ENCODE data around the gene FSTL5.

Gene FSTL5

DNA sequence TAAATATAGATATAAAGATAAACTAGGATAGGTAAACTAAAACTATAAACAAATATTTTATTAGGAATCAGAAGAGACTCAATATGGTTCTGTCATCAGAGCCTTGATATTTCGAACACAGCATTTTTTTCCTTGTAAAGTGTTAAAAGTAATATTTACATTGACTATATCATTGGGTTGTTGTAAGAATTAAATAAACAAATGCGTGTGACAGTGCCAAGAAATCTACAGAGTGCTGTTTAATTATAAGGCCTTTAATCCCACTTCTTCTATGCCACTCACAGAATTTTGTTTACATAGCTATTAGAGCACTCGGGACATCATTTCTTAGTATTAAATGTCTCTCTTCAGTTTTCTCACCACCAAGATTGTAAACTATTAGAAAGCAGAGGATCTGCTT lies 807.4 kb downstream of the FSTL5 start:
- TF ChIP-seq CEBPB (IDR thresholded peaks at IDR 0.05) (no peak), YY1 (IDR thresholded peaks at IDR 0.05; ENCODE audit: low read depth) (no peak), NFIC (IDR thresholded peaks at IDR 0.05) (no peak), TCF12 (IDR thresholded peaks at IDR 0.05; ENCODE audit: low read depth) (no peak), TEAD4 (IDR thresholded peaks at IDR 0.05) (no peak), FOXM1 (IDR thresholded peaks at IDR 0.05; ENCODE audit: borderline replicate concordance, low read depth) (no peak), TAF1 (IDR thresholded peaks at IDR 0.05; ENCODE audit: low read depth) (no peak), RAD21 (IDR thresholded peaks at IDR 0.05; ENCODE audit: low read depth) (no peak)
- TF ChIP-seq, protein P1, sequence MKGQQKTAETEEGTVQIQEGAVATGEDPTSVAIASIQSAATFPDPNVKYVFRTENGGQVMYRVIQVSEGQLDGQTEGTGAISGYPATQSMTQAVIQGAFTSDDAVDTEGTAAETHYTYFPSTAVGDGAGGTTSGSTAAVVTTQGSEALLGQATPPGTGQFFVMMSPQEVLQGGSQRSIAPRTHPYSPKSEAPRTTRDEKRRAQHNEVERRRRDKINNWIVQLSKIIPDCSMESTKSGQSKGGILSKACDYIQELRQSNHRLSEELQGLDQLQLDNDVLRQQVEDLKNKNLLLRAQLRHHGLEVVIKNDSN (IDR thresholded peaks at IDR 0.05) = no peak
- TF ChIP-seq, protein P2, sequence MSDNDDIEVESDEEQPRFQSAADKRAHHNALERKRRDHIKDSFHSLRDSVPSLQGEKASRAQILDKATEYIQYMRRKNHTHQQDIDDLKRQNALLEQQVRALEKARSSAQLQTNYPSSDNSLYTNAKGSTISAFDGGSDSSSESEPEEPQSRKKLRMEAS (IDR thresholded peaks at IDR 0.05) = no peak
- TF ChIP-seq, protein P3, sequence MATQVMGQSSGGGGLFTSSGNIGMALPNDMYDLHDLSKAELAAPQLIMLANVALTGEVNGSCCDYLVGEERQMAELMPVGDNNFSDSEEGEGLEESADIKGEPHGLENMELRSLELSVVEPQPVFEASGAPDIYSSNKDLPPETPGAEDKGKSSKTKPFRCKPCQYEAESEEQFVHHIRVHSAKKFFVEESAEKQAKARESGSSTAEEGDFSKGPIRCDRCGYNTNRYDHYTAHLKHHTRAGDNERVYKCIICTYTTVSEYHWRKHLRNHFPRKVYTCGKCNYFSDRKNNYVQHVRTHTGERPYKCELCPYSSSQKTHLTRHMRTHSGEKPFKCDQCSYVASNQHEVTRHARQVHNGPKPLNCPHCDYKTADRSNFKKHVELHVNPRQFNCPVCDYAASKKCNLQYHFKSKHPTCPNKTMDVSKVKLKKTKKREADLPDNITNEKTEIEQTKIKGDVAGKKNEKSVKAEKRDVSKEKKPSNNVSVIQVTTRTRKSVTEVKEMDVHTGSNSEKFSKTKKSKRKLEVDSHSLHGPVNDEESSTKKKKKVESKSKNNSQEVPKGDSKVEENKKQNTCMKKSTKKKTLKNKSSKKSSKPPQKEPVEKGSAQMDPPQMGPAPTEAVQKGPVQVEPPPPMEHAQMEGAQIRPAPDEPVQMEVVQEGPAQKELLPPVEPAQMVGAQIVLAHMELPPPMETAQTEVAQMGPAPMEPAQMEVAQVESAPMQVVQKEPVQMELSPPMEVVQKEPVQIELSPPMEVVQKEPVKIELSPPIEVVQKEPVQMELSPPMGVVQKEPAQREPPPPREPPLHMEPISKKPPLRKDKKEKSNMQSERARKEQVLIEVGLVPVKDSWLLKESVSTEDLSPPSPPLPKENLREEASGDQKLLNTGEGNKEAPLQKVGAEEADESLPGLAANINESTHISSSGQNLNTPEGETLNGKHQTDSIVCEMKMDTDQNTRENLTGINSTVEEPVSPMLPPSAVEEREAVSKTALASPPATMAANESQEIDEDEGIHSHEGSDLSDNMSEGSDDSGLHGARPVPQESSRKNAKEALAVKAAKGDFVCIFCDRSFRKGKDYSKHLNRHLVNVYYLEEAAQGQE (IDR thresholded peaks at IDR 0.05; ENCODE audit: low read depth) = no peak

DNA sequence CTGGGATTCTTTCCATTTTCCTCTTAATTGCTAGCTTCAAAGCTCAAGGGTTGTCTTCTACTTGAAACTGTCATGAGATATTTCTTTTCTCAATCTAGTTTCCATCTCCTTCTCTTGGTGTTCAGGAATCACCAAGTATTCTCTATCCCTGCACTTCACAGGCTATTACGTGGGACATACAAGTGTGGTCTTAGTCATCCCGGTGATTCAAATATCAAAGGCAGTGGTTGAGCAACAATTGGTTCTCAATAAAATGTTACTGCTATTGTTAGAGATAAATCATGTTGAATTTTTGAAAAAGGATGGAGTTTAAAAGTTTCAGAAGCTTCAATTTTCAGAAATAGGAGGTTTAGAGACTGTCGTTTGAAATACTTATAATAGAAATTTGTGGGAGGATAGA lies 812.9 kb downstream of the FSTL5 start:
- TF ChIP-seq CREB1 (IDR thresholded peaks at IDR 0.05; ENCODE audit: low read depth) = no peak
- TF ChIP-seq, protein P2 (IDR thresholded peaks at IDR 0.05) = no peak
- TF ChIP-seq CEBPB (IDR thresholded peaks at IDR 0.05) = no peak
- TF ChIP-seq FOXM1 (IDR thresholded peaks at IDR 0.05; ENCODE audit: borderline replicate concordance, low read depth) = no peak
- TF ChIP-seq TEAD4 (IDR thresholded peaks at IDR 0.05) = no peak
- no peak for TF ChIP-seq YY1 (IDR thresholded peaks at IDR 0.05; ENCODE audit: low read depth)

DNA sequence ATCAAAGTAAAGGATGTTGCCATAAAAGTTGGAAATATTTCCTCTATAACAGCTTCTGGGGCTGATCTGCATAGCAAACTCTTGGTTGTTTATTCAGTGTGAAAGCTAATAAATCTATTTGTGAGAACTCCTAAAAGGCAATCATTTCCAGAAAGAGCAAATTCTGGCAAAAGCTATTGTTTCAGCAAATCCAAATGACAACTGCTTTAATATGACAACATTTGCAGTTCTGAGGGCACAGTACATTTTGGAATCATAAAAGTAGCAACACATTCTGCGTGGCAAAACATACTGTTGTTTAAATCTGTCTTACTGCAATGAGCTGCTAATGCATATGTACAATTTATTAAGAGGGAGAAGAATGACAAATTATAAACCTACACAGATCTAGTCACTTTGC lies 818.1 kb downstream of the FSTL5 start:
- TF ChIP-seq TEAD4 (IDR thresholded peaks at IDR 0.05) = no peak
- no peak for TF ChIP-seq FOXM1 (IDR thresholded peaks at IDR 0.05; ENCODE audit: borderline replicate concordance, low read depth)
- TF ChIP-seq, protein P1 (IDR thresholded peaks at IDR 0.05) = no peak
- no peak for TF ChIP-seq EP300 (IDR thresholded peaks at IDR 0.05; ENCODE audit: borderline replicate concordance)
- no peak for TF ChIP-seq CEBPB (IDR thresholded peaks at IDR 0.05)
- TF ChIP-seq, protein P2 (IDR thresholded peaks at IDR 0.05) = no peak
- TF ChIP-seq RAD21 (IDR thresholded peaks at IDR 0.05; ENCODE audit: low read depth) = no peak
- no peak for TF ChIP-seq YY1 (IDR thresholded peaks at IDR 0.05; ENCODE audit: low read depth)
- TF ChIP-seq EGR1 (IDR thresholded peaks at IDR 0.05) = no peak
- TF ChIP-seq ZBTB7A (IDR thresholded peaks at IDR 0.05; ENCODE audit: low read depth) = no peak
- no peak for TF ChIP-seq CREB1 (IDR thresholded peaks at IDR 0.05; ENCODE audit: low read depth)
- TF ChIP-seq, protein P3 (IDR thresholded peaks at IDR 0.05; ENCODE audit: low read depth) = no peak
- no peak for TF ChIP-seq TCF12 (IDR thresholded peaks at IDR 0.05; ENCODE audit: low read depth)
- no peak for TF ChIP-seq NFIC (IDR thresholded peaks at IDR 0.05)
- no peak for TF ChIP-seq TAF1 (IDR thresholded peaks at IDR 0.05; ENCODE audit: low read depth)

DNA sequence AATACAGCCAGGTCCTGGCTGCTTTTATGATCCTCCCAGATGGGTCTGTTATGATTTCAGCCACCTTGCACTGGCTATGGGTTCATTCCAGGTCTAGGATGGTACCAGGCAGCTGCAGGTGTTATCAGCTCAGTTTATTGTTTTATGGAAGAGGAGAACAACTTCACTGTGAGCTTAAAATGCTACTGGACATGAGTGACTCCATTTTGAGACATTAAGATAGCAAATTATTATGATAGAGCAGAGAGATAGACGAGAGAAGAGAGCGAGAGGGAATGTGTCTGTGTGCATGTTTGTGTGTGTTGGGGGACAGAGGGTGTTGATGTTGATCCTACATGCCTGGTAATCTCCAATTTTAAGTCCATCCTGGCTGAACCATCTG lies 820.2 kb downstream of the FSTL5 start:
- no peak for TF ChIP-seq TAF1 (IDR thresholded peaks at IDR 0.05; ENCODE audit: low read depth)
- TF ChIP-seq, protein P1 (IDR thresholded peaks at IDR 0.05) = no peak
- TF ChIP-seq YY1 (IDR thresholded peaks at IDR 0.05; ENCODE audit: low read depth) = no peak

DNA sequence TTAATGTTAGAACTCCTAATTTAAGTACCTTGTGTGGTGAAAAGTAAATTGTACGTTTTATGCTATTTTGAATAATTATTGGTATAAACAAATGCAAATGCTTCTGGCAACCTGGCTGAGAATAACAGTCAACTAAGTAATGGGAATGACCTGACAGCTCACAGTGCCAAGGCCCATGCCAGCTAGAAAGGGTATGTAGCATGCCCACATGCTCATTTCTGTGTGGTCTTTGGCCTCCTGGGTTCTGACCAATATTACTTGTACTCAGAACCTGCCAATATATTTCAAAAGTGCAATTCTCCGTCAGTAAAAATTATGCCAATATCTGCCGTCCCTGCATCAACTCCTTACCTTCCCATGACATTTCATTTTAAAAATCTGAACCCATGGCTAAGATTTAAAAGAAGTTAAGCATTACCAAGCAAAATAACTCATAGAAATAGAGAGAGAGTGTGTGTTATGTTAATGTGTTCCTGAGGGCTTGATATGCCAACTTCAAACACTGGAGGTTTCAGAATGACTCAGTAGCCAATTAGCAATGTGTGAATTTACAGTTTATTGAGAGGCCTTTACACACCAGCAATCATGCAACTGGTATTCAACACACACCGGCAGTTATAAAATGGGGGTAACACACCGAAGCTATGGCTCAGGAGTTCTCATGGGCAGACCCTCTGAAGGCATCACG lies 820.8 kb downstream of the FSTL5 start:
- no peak for TF ChIP-seq TEAD4 (IDR thresholded peaks at IDR 0.05)
- TF ChIP-seq TCF12 (IDR thresholded peaks at IDR 0.05; ENCODE audit: low read depth) = no peak
- TF ChIP-seq RAD21 (IDR thresholded peaks at IDR 0.05; ENCODE audit: low read depth) = no peak
- TF ChIP-seq CREB1 (IDR thresholded peaks at IDR 0.05; ENCODE audit: low read depth) = no peak
- TF ChIP-seq CEBPB (IDR thresholded peaks at IDR 0.05) = no peak
- TF ChIP-seq FOXM1 (IDR thresholded peaks at IDR 0.05; ENCODE audit: borderline replicate concordance, low read depth) = no peak

DNA sequence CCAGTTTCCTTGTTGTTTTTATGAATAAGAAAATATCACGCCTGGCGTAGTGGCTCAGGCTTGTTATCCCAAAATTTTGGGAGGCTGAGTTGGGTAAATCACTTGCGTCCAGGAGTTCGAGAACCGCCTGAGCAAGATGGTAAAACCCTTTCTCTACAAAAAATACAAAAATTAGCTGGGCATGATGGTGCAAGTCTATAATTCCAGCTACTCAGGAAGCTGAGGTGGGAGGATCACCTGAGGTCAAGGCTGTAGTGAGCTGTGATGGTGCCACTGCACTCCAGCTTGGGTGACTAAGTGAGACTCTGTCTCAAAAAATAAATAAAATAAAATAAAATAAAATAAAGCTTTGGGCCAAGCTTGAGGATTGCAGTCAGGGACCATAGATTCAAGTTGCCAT lies 827.2 kb downstream of the FSTL5 start:
- no peak for TF ChIP-seq CEBPB (IDR thresholded peaks at IDR 0.05)

Measured in Ishikawa (cell line).